Sigmoid colon (tissue), 7 donors: ENCODE measurements around the gene BTAF1. TPM values are rescaled to one million over a fixed set of nuclear protein-coding genes. Genes with fewer than 3 reads are reported as not detected.

Source experiments
- DNase-seq: peaks from one replicate; pipeline ENCODE4 v3.0.0-alpha.2; 2019
- H3K27ac ChIP-seq, 4 donors: fragments of 200-600 bp; sonication (generic); one replicate each; pipeline ENCODE4 v1.5.1; 2016 to 2019; ENCODE audit warnings: mild to moderate bottlenecking in 1 of 4
- H3K27me3 ChIP-seq, 3 donors: fragments of 200-600 bp; sonication (generic); one replicate each; pipeline ENCODE4 v1.5.1; 2019; ENCODE audit warnings: mild to moderate bottlenecking in 1 of 3
- H3K36me3 ChIP-seq, 4 donors: fragments of 200-600 bp; sonication (generic); one replicate each; pipeline ENCODE4 v1.5.1; 2016 to 2019
- H3K4me1 ChIP-seq, 4 donors: fragments of 200-600 bp; sonication (generic); one replicate each; pipeline ENCODE4 v1.5.1; 2017 to 2019
- H3K4me3 ChIP-seq, 4 donors: fragments of 200-600 bp; sonication (generic); one replicate each; pipeline ENCODE4 v1.5.1; 2017 to 2019; ENCODE audit warnings: mild to moderate bottlenecking in 2 of 4, moderate library complexity in 1 of 4
- H3K9me3 ChIP-seq, 4 donors: fragments of 200-600 bp in 3 of 4; sonication (generic) in 3 of 4; one replicate each; pipeline versions ENCODE4 v1.5.1 to v1.6.1; 2013 to 2019
- CTCF ChIP-seq, 4 experiments: fragments of 450-650 bp in 3 of 4; fragments of 200-600 bp in 1 of 4; IDR thresholded peaks; one replicate each; pipeline ENCODE4 v1.5.1; 2016 to 2019; ENCODE audit warnings: antibody characterized with exemption in 4 of 4, mild to moderate bottlenecking in 3 of 4, moderate library complexity in 2 of 4
- EP300 ChIP-seq, 4 donors: sonication (generic); formaldehyde crosslinking; IDR thresholded peaks; one replicate each; pipeline ENCODE4 v1.6.1; 2017; ENCODE audit warnings: antibody characterized with exemption in 4 of 4
- POLR2A ChIP-seq, 2 donors: fragments of 450-650 bp; IDR thresholded peaks; one replicate each; pipeline ENCODE4 v1.6.1; 2016; ENCODE audit warnings: antibody characterized with exemption in 2 of 2, mild to moderate bottlenecking in 2 of 2, moderate library complexity in 2 of 2
- POLR2AphosphoS5 ChIP-seq, 4 donors: sonication (generic); formaldehyde crosslinking; IDR thresholded peaks; one replicate each; pipeline ENCODE4 v1.6.1; 2017; ENCODE audit warnings: antibody characterized with exemption in 4 of 4
- WGBS, 2 donors: extraction: QIAGEN DNeasy Blood & Tissue Kit; methylation state at CpG; one replicate each; pipeline ENCODE4 v1.1.7; 2013; 5-methylcytosine and 5-hydroxymethylcytosine counted together
- intact Hi-C: fragments of 100-400 bp; cut with DNase I; formaldehyde crosslinking; loops from one replicate; pipeline ENCODE4 v1.15.1; 2023
- polyA plus RNA-seq, 3 donors: library from polyadenylated mRNA; stranded (reverse); fragments of 200-250 nt; gene quantifications; one replicate each; pipeline ENCODE4 v1.2.3, GENCODE V29; 2013
- total RNA-seq, 4 donors: library from RNA; depleted of rRNA; stranded (reverse); fragments of >200 nt; gene quantifications; one replicate each; pipeline ENCODE4 v1.1.0, GENCODE V29; 2016
- donor health status: healthy with polysubstance abuse.
- donor health status: Bipolar disorder and iron deficiency.
- donor health status: healthy.

Gene BTAF1
- total and polyA plus RNA-seq, 7 donors: 1.8 to 45.5 (median 34.6) TPM

DNA sequence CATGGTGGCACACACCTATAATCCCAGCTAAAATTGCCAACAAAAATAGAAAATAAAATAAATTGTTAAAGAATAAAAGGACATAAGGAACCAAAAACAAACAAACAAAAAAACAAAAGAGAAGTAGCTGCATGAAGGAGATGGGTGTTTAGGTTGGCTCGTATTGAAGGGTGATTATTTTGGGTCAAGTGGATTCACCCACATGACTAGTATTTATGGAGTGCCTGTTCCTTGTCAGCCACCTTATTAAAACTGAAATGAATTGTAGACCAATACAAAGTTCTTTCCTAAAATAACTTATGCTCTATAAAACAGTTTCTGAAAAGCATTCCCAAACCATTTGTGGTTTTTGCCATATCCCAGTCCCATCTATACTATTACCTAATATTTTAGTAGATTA is 138.7 kb downstream of the BTAF1 start:
- intact Hi-C loops: no loop called here

DNA sequence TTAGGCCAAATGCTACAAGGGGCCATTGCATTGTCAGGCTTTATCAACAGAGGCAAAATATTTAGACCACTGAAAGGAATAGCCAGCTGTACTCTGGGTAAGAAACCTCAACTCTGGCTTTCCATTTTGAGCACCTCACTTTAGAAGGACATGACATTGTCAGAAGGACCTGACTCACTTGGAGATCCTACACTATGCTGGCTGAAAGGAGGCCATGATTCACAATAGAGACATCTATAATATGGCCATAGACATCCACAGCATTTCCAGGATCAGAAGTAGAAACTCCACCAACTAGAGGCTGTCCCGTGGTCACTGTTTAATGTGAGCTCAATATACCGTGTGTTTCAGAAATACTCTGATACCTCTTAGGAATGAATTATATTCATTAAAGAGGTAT is 140.9 kb downstream of the BTAF1 start:
- Histone ChIP-seq H3K27ac (no peak overlapping the region), H3K36me3 (no peaks in the 10 kb centered on the region)

More for the DNA sequence above, 138.7 kb downstream of the BTAF1 start:
- H3K27me3 ChIP-seq: no peaks in the 10 kb centered on the region
- no peaks in the 10 kb centered on the region for H3K36me3 ChIP-seq
- WGBS, 2 donors: 83 to 94% methylated on average over 1 of the region's 1 CpG
- TF ChIP-seq CTCF (IDR thresholded peaks at IDR 0.05): no peak
- TF ChIP-seq POLR2AphosphoS5 (IDR thresholded peaks at IDR 0.05): peak in 3 of 4 donors; percentile 47 to 71 (median 47)
- TF ChIP-seq EP300 (IDR thresholded peaks at IDR 0.05): peak in 2 of 4 donors; percentile 26 to 34
- H3K4me1 ChIP-seq: peaks cover 0 to 13% (median 5%) of the 10 kb centered on the region in 4 donors
- H3K9me3 ChIP-seq: no peaks in the 10 kb centered on the region
- H3K27ac ChIP-seq: no peak overlapping the region
- DNase-seq: no peak
- no peak overlapping the region for H3K4me3 ChIP-seq

DNA sequence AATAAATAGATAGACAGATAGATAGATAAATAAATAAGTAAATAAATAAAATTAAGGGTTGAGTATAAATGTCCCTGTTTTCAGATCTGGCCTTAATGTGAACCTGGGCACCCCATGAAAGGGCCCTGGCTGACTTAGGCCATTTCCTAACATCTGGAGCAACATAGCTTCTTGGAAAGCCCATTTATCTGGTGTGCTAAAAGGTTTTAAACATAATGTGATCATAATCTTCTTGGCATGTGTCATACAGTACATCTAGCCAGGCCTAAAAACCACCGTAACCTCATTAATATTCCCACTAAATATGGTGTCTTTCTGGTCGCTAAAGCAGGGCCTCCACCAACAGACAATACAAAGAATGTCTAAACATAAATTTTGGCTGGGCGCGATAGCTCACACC is 142.8 kb downstream of the BTAF1 start:
- Histone ChIP-seq H3K4me3 (no peak overlapping the region), H3K4me1 (peaks cover 0 to 13% (median 5%) of the 10 kb centered on the region in 4 donors), H3K27me3 (no peaks in the 10 kb centered on the region), H3K36me3 (no peaks in the 10 kb centered on the region), H3K27ac (no peak overlapping the region), H3K9me3 (no peaks in the 10 kb centered on the region)
- intact Hi-C loops: no loop called here
- no peak for TF ChIP-seq POLR2AphosphoS5 (IDR thresholded peaks at IDR 0.05)
- 97% methylated on average over 4 of the region's 4 CpGs for WGBS, 2 donors
- DNase-seq: no peak

More for the DNA sequence above, 140.9 kb downstream of the BTAF1 start:
- no peak for DNase-seq
- Histone ChIP-seq H3K9me3 (no peaks in the 10 kb centered on the region), H3K4me1 (peaks cover 0 to 13% (median 5%) of the 10 kb centered on the region in 4 donors), H3K4me3 (no peak overlapping the region), H3K27me3 (no peaks in the 10 kb centered on the region)
- TF ChIP-seq EP300 (IDR thresholded peaks at IDR 0.05): no peak
- no peak for TF ChIP-seq POLR2A (IDR thresholded peaks at IDR 0.05)
- no peak for TF ChIP-seq POLR2AphosphoS5 (IDR thresholded peaks at IDR 0.05)
- TF ChIP-seq CTCF (IDR thresholded peaks at IDR 0.05): no peak
- 95 to 97% methylated on average over 2 of the region's 2 CpGs for WGBS, 2 donors
- intact Hi-C loops: no loop called here

DNA sequence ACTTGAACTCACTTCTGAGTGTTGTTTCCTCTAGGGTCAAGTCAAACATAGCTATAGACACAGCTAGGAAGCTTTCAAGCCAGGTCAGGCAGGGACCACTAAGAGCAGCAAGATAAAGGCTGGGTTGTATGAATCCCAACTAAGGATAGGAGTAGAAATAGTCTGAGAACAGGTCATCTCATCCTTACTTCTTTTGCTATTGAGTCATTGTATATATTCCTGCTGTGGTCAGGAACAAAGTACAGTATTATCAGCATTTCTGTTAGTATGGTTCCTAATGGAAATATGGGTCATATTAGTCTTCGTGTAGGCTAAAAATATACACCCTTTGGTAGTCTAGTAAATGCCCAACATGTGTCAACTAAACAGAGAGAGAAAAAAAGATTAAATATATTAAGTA is 145.3 kb downstream of the BTAF1 start:
- Histone ChIP-seq H3K4me3 (no peak overlapping the region), H3K9me3 (no peaks in the 10 kb centered on the region), H3K4me1 (no peaks in the 10 kb centered on the region), H3K27me3 (no peaks in the 10 kb centered on the region), H3K36me3 (no peaks in the 10 kb centered on the region), H3K27ac (no peak overlapping the region)
- TF ChIP-seq CTCF (IDR thresholded peaks at IDR 0.05) (no peak), POLR2A (IDR thresholded peaks at IDR 0.05) (no peak), EP300 (IDR thresholded peaks at IDR 0.05) (no peak), POLR2AphosphoS5 (IDR thresholded peaks at IDR 0.05) (no peak)
- no peak for DNase-seq
- WGBS, 2 donors: 92 to 93% methylated on average over 1 of the region's 1 CpG
- intact Hi-C loops: no loop called here

GRCh38 chr10:92074126-92074887 is 150.7 kb downstream of the BTAF1 start:
- Histone ChIP-seq H3K27me3 (no peaks in the 10 kb centered on the region), H3K9me3 (no peaks in the 10 kb centered on the region), H3K4me1 (no peaks in the 10 kb centered on the region), H3K27ac (no peak overlapping the region), H3K4me3 (no peak overlapping the region), H3K36me3 (peaks cover 0 to 19% (median 6%) of the 10 kb centered on the region in 4 donors)
- DNase-seq: no peak
- TF ChIP-seq POLR2AphosphoS5 (IDR thresholded peaks at IDR 0.05) (no peak), POLR2A (IDR thresholded peaks at IDR 0.05) (no peak), EP300 (IDR thresholded peaks at IDR 0.05) (no peak), CTCF (IDR thresholded peaks at IDR 0.05) (no peak)
- WGBS, 2 donors: 74 to 88% methylated on average over 6 of the region's 6 CpGs
- intact Hi-C loops: no loop called here
